Measurements from ENCODE around the gene PLK2. TPM values are rescaled to one million over a fixed set of nuclear protein-coding genes. Genes with fewer than 3 reads are reported as not detected.

The PLK2 gene
- total and polyA plus RNA-seq, 2 experiments from 2014 or later = 98.0 to 183 TPM

DNA sequence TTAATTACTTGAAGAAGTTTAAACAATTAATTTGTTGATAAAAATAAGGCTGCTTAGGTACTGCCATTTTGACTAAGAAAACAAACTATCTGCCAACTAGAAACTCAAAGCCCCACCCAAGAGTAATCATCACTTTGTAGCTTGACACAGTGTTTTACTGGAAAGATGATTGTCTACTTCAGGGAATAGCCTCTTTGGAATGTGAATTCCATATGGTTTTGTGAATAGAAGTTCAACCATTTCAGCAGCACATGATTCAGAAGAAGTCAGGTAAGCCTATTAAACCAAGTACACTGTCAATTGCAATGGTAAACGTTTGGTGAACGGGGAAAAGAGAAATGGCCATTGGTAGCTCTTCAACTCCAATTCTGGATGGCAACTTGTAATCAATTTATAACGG, 55.2 kb downstream of the PLK2 start:
- Histone ChIP-seq H3K4me3 (no peak overlapping the region), H2AFZ (no peak overlapping the region)
- WGBS (ENCODE audit: low lambda C conversion rate, missing lambda C conversion rate) = 89% methylated on average over 3 of the region's 3 CpGs

More for the DNA sequence above, 55.2 kb downstream of the PLK2 start:
- Histone ChIP-seq H3K4me2 (no peak overlapping the region), H3K27me3 (no peaks in the 10 kb centered on the region), H3K9me2 (replicated peaks; ENCODE audit: insufficient read depth) (no peaks in the 10 kb centered on the region), H3K27ac (no peak overlapping the region), H3K79me2 (no peaks in the 10 kb centered on the region), H3K36me3 (replicated peaks; ENCODE audit: insufficient read depth, low read depth) (no peaks in the 10 kb centered on the region), H3K4me1 (ENCODE audit: insufficient read depth) (no peaks in the 10 kb centered on the region), H4K20me1 (ENCODE audit: insufficient read depth, poor library complexity, severe bottlenecking) (no peaks in the 10 kb centered on the region), H3K9me3 (ENCODE audit: low read depth) (no peaks in the 10 kb centered on the region)
- no peak for TF ChIP-seq CTCF (IDR thresholded peaks at IDR 0.05; ENCODE audit: poor library complexity)
- TF ChIP-seq EZH2 (IDR thresholded peaks at IDR 0.05; ENCODE audit: borderline replicate concordance) = no peak
- no peak for TF ChIP-seq EZH2phosphoT487 (IDR thresholded peaks at IDR 0.05; ENCODE audit: low read depth, severe bottlenecking, unreplicated experiment)
- no peak for DNase-seq (ENCODE audit: low spot score)

Other genes starting within 250 kb of the PLK2 start
- gene GAPT, start 31.3 kb upstream of the PLK2 start, total RNA-seq = not detected in 2 replicates
- not detected in 2 replicates for gene GAPT, start 31.3 kb upstream of the PLK2 start, polyA plus RNA-seq
- gene RAB3C, start 123.0 kb upstream of the PLK2 start, total RNA-seq = 3.9 and 5.2 TPM in 2 replicates
- 3.4 and 6.4 TPM in 2 replicates for gene RAB3C, start 123.0 kb upstream of the PLK2 start, polyA plus RNA-seq

Data from hepatocyte (in vitro differentiated cells).